ENCODE data around the gene FIP1L1.
"Not testable (repeated sequence)": the region's sequence is repeated elsewhere in the genome, so short reads cannot be mapped to it uniquely, and the experiment has no call there.

Gene FIP1L1

DNA sequence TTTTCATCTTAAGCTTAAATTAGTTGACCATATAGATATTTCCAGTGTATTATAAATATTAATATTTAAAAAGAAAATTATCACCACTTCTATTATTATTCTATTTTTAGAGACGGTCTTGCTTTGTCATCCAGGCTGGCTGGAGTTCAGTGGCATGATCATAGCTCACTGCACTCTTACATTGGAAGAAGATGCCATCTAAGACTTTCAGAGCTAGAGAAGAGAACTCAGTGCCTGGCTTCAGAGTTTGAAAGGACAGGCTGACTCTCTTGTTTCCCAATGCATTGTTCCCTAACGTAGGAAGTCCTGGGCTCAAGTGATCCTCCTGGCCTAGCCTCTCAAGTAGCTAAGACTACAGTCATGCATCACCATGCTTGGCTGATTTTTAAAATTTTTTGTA is 75.9 kb downstream of the FIP1L1 start:
- H3K36me3 ChIP-seq (ENCODE audit: insufficient read depth, low read length), result peaks cover 42% of the 10 kb centered on the region

DNA sequence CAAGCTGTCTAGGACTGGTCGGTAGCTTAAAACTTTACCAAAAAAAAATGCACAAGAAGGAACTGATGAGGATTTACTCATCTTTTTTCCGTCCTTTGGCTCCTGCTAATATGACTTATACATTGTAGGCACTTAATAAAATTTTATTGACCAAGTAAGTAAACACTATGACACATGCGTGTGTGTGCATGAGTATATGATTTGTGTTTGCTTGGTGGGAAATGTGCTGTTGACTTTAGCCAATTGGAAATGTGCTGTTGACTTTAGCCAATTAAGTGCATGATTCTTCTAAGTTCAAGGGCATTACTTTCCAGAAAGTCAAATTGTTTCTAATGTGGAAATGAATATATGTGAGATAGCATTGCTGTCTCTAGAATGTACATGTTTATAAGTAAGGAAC is 78.3 kb downstream of the FIP1L1 start:
- H3K9me3 ChIP-seq (replicated peaks; ENCODE audit: low read length), result no peaks in the 10 kb centered on the region
- peaks cover 11% of the 10 kb centered on the region for H3K4me1 ChIP-seq (ENCODE audit: control insufficient read depth, insufficient read depth, low read length)
- H3K4me2 ChIP-seq (ENCODE audit: low read length), result no peak overlapping the region
- H3K36me3 ChIP-seq (ENCODE audit: insufficient read depth, low read length), result peaks cover 47% of the 10 kb centered on the region
- H3K9ac ChIP-seq (ENCODE audit: low read depth, low read length), result no peak overlapping the region
- H3K27me3 ChIP-seq (ENCODE audit: control insufficient read depth, insufficient read depth, low read length), result no peaks in the 10 kb centered on the region
- no peak overlapping the region for H3K4me3 ChIP-seq (ENCODE audit: low read length)

More for the DNA sequence above, 75.9 kb downstream of the FIP1L1 start:
- H3K4me3 ChIP-seq (ENCODE audit: low read length), result no peak overlapping the region
- peaks cover 8% of the 10 kb centered on the region for H3K4me1 ChIP-seq (ENCODE audit: control insufficient read depth, insufficient read depth, low read length)
- no peak overlapping the region for H3K4me2 ChIP-seq (ENCODE audit: low read length)
- H3K9ac ChIP-seq (ENCODE audit: low read depth, low read length), result no peak overlapping the region
- no peaks in the 10 kb centered on the region for H3K9me3 ChIP-seq (replicated peaks; ENCODE audit: low read length)
- no peaks in the 10 kb centered on the region for H3K27me3 ChIP-seq (ENCODE audit: control insufficient read depth, insufficient read depth, low read length)

DNA sequence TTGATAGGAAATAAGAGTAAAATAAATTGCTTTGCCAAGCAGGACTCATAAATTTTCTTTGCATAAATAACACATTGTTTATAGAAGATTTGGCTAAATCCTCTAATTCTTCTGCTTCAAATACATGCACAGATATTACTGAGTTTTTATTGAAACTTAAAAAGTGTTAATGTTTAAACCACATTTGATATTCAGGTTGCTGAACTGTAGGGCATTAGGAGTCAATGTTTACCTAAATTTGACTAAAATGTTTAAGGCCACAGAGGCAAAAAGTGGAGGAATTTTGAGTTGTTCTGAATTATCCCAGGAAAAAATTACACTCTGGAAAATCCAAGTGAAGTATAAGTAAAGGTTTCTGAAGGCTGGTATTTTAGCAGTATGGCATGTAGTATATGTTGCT is 78.7 kb downstream of the FIP1L1 start:
- Histone ChIP-seq H3K4me1 (ENCODE audit: control insufficient read depth, insufficient read depth, low read length) (peaks cover 7% of the 10 kb centered on the region), H3K4me3 (ENCODE audit: low read length) (no peak overlapping the region), H3K4me2 (ENCODE audit: low read length) (no peak overlapping the region), H3K27me3 (ENCODE audit: control insufficient read depth, insufficient read depth, low read length) (no peaks in the 10 kb centered on the region), H3K36me3 (ENCODE audit: insufficient read depth, low read length) (peaks cover 52% of the 10 kb centered on the region), H3K9ac (ENCODE audit: low read depth, low read length) (no peak overlapping the region), H3K9me3 (replicated peaks; ENCODE audit: low read length) (no peaks in the 10 kb centered on the region)

DNA sequence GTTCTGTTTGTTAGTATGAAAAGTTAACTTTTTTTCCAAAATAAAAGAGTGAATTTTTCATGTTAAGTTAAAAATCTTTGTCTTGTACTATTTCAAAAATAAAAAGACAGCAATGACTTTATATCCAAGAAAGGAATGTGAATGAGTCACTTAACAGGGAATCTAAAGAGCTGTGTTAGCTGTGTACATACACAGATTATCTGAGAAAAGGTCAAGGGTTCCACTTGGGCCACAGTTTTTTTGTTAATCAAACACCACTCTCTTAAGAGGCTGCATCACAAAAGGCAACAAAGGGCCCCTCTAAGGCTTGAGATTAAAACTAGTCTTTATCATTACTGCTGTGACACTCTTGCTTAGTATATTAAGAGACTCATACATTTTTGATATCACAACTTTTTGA is 82.1 kb downstream of the FIP1L1 start:
- H3K4me2 ChIP-seq (ENCODE audit: low read length), result no peak overlapping the region
- peaks cover 43% of the 10 kb centered on the region for H3K36me3 ChIP-seq (ENCODE audit: insufficient read depth, low read length)
- no peak overlapping the region for H3K4me3 ChIP-seq (ENCODE audit: low read length)
- no peaks in the 10 kb centered on the region for H3K27me3 ChIP-seq (ENCODE audit: control insufficient read depth, insufficient read depth, low read length)
- peaks cover 7% of the 10 kb centered on the region for H3K4me1 ChIP-seq (ENCODE audit: control insufficient read depth, insufficient read depth, low read length)
- H3K9ac ChIP-seq (ENCODE audit: low read depth, low read length), result no peak overlapping the region
- no peaks in the 10 kb centered on the region for H3K9me3 ChIP-seq (replicated peaks; ENCODE audit: low read length)

DNA sequence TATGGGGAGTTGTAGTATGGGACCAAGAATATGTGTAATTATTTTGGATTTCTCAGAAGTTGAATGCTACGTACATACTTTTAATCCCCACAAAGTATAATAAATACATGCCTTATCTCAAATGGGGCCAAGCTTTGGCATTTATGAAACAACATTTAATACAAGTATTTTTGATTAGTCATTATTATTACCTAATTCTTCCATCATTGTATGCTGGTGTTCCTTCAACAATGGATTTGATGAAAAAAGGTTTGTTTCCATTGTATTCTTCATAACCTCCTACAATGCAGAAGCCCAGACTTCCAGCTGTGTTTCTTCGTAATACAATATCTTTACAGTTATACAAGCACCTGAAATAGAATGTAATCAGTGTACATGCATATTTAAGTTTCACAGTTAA is 83.8 kb downstream of the FIP1L1 start:
- Histone ChIP-seq H3K27me3 (ENCODE audit: control insufficient read depth, insufficient read depth, low read length) (no peaks in the 10 kb centered on the region), H3K4me1 (ENCODE audit: control insufficient read depth, insufficient read depth, low read length) (peaks cover 7% of the 10 kb centered on the region), H3K4me3 (ENCODE audit: low read length) (no peak overlapping the region), H3K4me2 (ENCODE audit: low read length) (no peak overlapping the region), H3K36me3 (ENCODE audit: insufficient read depth, low read length) (peaks cover 27% of the 10 kb centered on the region), H3K9ac (ENCODE audit: low read depth, low read length) (no peak overlapping the region), H3K9me3 (replicated peaks; ENCODE audit: low read length) (no peaks in the 10 kb centered on the region)

DNA sequence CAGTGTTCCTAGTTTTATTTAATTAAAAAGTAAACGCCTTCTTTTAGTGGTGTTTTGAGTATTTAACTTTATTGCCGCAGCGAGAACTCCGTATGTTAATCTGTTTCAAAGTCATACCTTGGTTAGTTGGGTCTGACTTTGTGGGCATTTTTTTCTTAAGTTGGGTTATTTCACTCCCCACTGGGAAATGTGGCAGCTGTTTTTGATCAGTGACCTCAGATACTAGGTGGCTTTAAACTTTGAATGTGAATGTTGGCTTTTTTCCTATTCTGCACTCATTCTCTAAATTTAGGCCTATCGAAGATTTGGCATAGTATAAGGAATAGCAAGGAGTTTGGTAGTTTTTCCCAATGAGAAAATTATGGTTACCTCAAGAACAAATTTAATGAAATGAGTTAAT is 85.9 kb downstream of the FIP1L1 start:
- Histone ChIP-seq H3K4me2 (ENCODE audit: low read length) (no peak overlapping the region), H3K36me3 (ENCODE audit: insufficient read depth, low read length) (peaks cover 18% of the 10 kb centered on the region), H3K27me3 (ENCODE audit: control insufficient read depth, insufficient read depth, low read length) (no peaks in the 10 kb centered on the region), H3K9ac (ENCODE audit: low read depth, low read length) (no peak overlapping the region), H3K4me1 (ENCODE audit: control insufficient read depth, insufficient read depth, low read length) (peaks cover 7% of the 10 kb centered on the region), H3K4me3 (ENCODE audit: low read length) (no peak overlapping the region), H3K9me3 (replicated peaks; ENCODE audit: low read length) (no peaks in the 10 kb centered on the region)

DNA sequence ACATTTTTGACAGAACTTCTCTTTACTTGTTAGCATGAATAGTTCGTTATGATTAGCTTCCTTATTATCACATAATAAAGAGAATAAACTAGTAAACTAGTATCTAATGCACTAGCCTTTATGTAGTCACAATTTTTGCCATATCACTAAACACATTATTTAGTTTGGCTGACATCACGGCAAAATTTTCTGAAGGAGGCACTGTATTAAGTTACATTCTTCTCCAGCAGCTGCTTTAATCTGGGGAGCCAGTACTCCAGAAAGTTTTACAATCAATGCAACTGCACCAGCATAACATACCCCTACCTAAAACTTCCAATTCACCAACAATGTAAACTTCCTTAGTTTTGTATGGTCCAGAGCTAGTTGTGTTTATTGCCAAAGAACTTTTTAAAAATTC is 87.8 kb downstream of the FIP1L1 start:
- Histone ChIP-seq H3K4me2 (ENCODE audit: low read length) (no peak overlapping the region), H3K36me3 (ENCODE audit: insufficient read depth, low read length) (peaks cover 13% of the 10 kb centered on the region), H3K4me3 (ENCODE audit: low read length) (no peak overlapping the region), H3K27me3 (ENCODE audit: control insufficient read depth, insufficient read depth, low read length) (no peaks in the 10 kb centered on the region), H3K9me3 (replicated peaks; ENCODE audit: low read length) (no peaks in the 10 kb centered on the region), H3K9ac (ENCODE audit: low read depth, low read length) (no peak overlapping the region), H3K4me1 (ENCODE audit: control insufficient read depth, insufficient read depth, low read length) (no peaks in the 10 kb centered on the region)

DNA sequence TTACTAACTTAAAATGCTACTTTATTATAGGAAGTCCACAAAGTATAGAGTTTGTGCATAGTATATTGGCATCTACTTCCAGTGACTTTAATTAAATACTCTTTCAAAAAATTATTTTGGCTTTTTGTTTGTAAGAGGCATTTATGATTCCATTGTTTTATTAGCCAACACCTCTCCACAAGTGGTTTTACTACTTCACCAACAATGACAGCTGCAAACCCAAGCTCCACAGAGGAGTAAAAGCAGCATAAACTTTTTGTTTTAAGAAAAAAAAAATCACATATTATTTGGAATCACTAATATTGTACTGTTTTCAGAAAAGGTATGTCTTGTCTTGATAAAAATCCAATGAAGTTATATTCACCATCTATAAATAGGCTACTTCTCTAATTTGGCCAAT is 88.5 kb downstream of the FIP1L1 start:
- Histone ChIP-seq H3K27me3 (ENCODE audit: control insufficient read depth, insufficient read depth, low read length) (no peaks in the 10 kb centered on the region), H3K4me1 (ENCODE audit: control insufficient read depth, insufficient read depth, low read length) (no peaks in the 10 kb centered on the region)

DNA sequence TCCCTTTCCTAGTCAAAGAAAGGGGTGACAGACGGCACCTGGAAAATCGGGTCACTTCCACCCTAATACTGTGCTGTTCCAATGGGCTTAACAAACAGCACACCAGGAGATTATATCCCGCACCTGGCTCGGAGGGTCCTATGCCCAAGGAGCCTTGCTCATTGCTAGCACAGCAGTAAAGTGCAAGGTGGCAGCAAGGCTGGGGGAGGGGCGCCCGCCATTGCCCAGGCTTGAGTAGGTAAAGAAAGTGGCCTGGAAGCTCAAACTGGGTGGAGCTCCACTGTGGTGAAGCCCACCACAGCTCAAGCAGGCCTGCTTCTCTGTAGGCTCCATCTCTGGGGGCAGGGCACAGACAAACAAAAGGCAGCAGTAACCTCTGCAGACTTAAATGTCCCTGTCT is 89.1 kb downstream of the FIP1L1 start:
- H3K36me3 ChIP-seq (ENCODE audit: insufficient read depth, low read length); H3K9me3 ChIP-seq (replicated peaks; ENCODE audit: low read length); H3K27me3 ChIP-seq (ENCODE audit: control insufficient read depth, insufficient read depth, low read length); H3K4me1 ChIP-seq (ENCODE audit: control insufficient read depth, insufficient read depth, low read length); H3K4me2 ChIP-seq (ENCODE audit: low read length); H3K9ac ChIP-seq (ENCODE audit: low read depth, low read length); H3K4me3 ChIP-seq (ENCODE audit: low read length): not testable (repeated sequence)

More for the DNA sequence above, 88.5 kb downstream of the FIP1L1 start:
- Histone ChIP-seq H3K4me3 (ENCODE audit: low read length) (no peak overlapping the region), H3K36me3 (ENCODE audit: insufficient read depth, low read length) (peaks cover 11% of the 10 kb centered on the region), H3K9ac (ENCODE audit: low read depth, low read length) (no peak overlapping the region), H3K4me2 (ENCODE audit: low read length) (no peak overlapping the region), H3K9me3 (replicated peaks; ENCODE audit: low read length) (no peaks in the 10 kb centered on the region)

DNA sequence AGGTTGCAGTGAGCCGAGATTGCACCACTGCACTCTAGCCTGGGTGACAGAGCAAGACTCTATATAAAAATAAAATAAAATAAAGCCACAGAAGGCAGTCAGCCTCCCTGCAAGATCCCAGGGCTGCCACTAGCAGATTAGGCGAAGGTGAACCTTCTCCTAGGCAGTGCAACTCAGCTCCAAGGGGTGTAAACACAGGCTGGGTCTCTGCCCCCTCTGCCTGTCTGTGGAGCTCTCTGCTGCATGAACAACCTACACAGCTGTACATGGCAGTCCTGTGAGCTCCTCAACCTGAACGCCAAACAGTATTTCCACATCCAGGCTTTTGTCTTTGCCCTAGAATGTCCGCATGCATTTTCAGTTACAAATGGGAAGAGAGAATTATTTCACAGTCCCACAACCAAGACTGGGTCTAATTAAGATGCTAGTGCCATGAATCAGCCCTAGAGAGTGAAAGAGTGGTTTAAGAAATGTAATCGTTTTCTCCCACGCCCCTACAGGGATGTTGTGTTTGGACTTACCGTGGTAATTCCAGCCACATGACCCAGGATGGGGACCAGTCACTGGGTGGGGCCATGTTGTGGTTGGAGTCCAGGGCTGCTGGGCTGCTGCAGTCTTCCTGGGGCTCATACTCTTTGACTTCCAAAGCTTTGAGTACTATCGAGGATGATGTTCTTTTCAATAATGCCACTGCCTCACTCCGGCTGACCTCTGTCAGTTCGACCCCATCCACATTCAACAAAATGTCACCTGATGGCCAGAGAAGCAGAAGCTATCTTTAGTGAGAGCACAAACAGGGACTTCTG is 99.0 kb downstream of the FIP1L1 start:
- Histone ChIP-seq H3K36me3 (ENCODE audit: insufficient read depth, low read length) (peaks cover 2% of the 10 kb centered on the region), H3K9ac (ENCODE audit: low read depth, low read length) (peak overlapping the region; percentile 63), H3K27me3 (ENCODE audit: control insufficient read depth, insufficient read depth, low read length) (no peaks in the 10 kb centered on the region), H3K4me1 (ENCODE audit: control insufficient read depth, insufficient read depth, low read length) (peaks cover 57% of the 10 kb centered on the region), H3K4me3 (ENCODE audit: low read length) (peak overlapping the region; percentile 30), H3K9me3 (replicated peaks; ENCODE audit: low read length) (no peaks in the 10 kb centered on the region), H3K4me2 (ENCODE audit: low read length) (peak overlapping the region; percentile 55)

DNA sequence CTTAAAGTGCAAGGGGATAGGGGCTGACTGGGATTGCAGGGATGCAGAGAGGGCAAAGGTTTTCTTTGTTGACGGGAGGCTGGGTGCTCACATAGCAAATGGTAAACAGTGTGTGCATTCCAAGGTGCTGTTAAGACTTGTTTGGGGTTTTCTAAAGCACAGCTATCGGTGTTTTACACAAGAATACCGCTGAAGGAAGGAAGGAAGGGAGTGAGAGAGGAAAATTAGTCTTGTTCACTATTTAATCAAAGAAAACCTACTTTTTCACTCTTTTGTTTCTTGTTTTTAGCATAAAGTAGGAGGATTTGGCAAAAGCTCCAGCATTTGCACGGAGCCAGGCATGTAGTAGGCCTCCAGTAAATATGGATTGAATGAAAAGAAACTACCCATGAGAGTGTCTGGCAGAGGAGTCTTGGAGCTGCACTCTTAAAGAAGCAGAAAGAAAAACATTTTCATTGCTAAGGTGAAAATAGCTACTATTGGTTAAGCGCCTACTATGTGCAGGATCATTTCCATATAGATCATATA is 99.7 kb downstream of the FIP1L1 start:
- Histone ChIP-seq H3K4me2 (ENCODE audit: low read length) (peak overlapping the region; percentile 55), H3K4me1 (ENCODE audit: control insufficient read depth, insufficient read depth, low read length) (peaks cover 57% of the 10 kb centered on the region), H3K9ac (ENCODE audit: low read depth, low read length) (peak overlapping the region; percentile 63), H3K27me3 (ENCODE audit: control insufficient read depth, insufficient read depth, low read length) (no peaks in the 10 kb centered on the region), H3K4me3 (ENCODE audit: low read length) (peak overlapping the region; percentile 30), H3K36me3 (ENCODE audit: insufficient read depth, low read length) (peaks cover 2% of the 10 kb centered on the region), H3K9me3 (replicated peaks; ENCODE audit: low read length) (no peaks in the 10 kb centered on the region)

DNA sequence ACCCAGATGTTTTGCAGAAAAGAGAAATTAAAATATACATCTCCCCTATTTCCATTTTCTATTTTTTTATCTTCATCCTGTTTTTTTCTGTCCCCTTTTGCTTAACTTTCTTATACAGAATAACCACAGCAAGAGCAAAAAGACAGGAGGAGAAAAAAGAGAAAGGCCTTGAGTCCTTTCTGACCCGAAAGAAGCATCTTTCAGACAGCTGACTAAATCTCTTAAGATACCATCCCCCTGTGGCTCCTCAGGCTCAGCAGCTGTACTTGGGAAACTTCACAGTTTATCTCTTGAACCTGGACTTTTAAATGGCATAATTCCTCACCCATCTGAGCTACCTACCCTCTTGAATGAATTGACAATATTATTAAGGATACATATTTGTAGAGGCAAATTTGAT is 100.2 kb downstream of the FIP1L1 start:
- Histone ChIP-seq H3K27me3 (ENCODE audit: control insufficient read depth, insufficient read depth, low read length) (no peaks in the 10 kb centered on the region), H3K36me3 (ENCODE audit: insufficient read depth, low read length) (peaks cover 2% of the 10 kb centered on the region), H3K4me3 (ENCODE audit: low read length) (no peak overlapping the region), H3K9me3 (replicated peaks; ENCODE audit: low read length) (no peaks in the 10 kb centered on the region), H3K4me1 (ENCODE audit: control insufficient read depth, insufficient read depth, low read length) (peaks cover 57% of the 10 kb centered on the region), H3K4me2 (ENCODE audit: low read length) (no peak overlapping the region), H3K9ac (ENCODE audit: low read depth, low read length) (no peak overlapping the region)
